ENCODE measurements around the gene NPW.
"Not testable (repeated sequence)": the region's sequence is repeated elsewhere in the genome, so short reads cannot be mapped to it uniquely, and the experiment has no call there.

The NPW gene

GRCh38 chr16:2023092-2024031 lies 3.8 kb downstream of the NPW start:
- peak; percentile 94 for DNase-seq

GRCh38 chr16:2024032-2024420 lies 4.4 kb downstream of the NPW start:
- DNase-seq = no peak

GRCh38 chr16:2025251-2025650 lies 5.7 kb downstream of the NPW start:
- DNase-seq = no peak

- no peak for DNase-seq
Observed at GRCh38 chr16:2025878-2026460, 6.4 kb downstream of the NPW start.

GRCh38 chr16:2026461-2027023 lies 7.0 kb downstream of the NPW start, which contains the start of gene NHERF2:
TSS of gene NHERF2 (plus strand) at chr16:2026902. CDS start at chr16:2027006, 104 bp downstream.
- DNase-seq = peak; percentile 42

GRCh38 chr16:2027024-2028010 lies 7.7 kb downstream of the NPW start:
- peak; percentile 56 for DNase-seq

- DNase-seq = no peak
Observed at GRCh38 chr16:2028146-2028545, 8.6 kb downstream of the NPW start.

GRCh38 chr16:2028620-2029220 lies 9.1 kb downstream of the NPW start:
- no peak for DNase-seq

GRCh38 chr16:2029350-2029749 lies 9.8 kb downstream of the NPW start:
- no peak for DNase-seq

- no peak for DNase-seq
Observed at GRCh38 chr16:2030036-2030435, 10.5 kb downstream of the NPW start.

- DNase-seq = no peak
Observed at GRCh38 chr16:2031081-2031577, 11.5 kb downstream of the NPW start.

GRCh38 chr16:2032285-2033056 lies 12.9 kb downstream of the NPW start:
- DNase-seq = no peak

GRCh38 chr16:2033057-2033908 lies 13.7 kb downstream of the NPW start:
- no peak for DNase-seq

- not testable (repeated sequence) for DNase-seq
Observed at GRCh38 chr16:2033909-2034695, 14.5 kb downstream of the NPW start.

GRCh38 chr16:2034696-2035430 lies 15.3 kb downstream of the NPW start:
- DNase-seq = no peak

GRCh38 chr16:2035431-2036199 lies 16.0 kb downstream of the NPW start:
- DNase-seq = peak; percentile 68

GRCh38 chr16:2036200-2036966 lies 16.8 kb downstream of the NPW start:
- no peak for DNase-seq
